HG03565 (cell line): ENCODE data around the gene SCN10A.

Source experiments
- ATAC-seq: cut with Tn5 transposase; IDR thresholded peaks from one replicate; pipeline ENCODE4 v1.9.1; 2021; ENCODE audit warnings: mild to moderate bottlenecking, moderate library complexity; ENCODE audit not compliant: unreplicated experiment

Gene SCN10A

GRCh38 chr3:38722781-38723568 lies 93.0 kb downstream of the SCN10A start:
- ATAC-seq: no peak

GRCh38 chr3:38721207-38721772 lies 94.7 kb downstream of the SCN10A start:
- no peak for ATAC-seq

GRCh38 chr3:38720465-38720864 lies 95.6 kb downstream of the SCN10A start:
- ATAC-seq: no peak

- ATAC-seq: no peak
These were observed 98.4 kb downstream of the SCN10A start for GRCh38 chr3:38717355-38718240.

GRCh38 chr3:38713121-38713520 lies 102.9 kb downstream of the SCN10A start:
- no peak for ATAC-seq

GRCh38 chr3:38711321-38711720 lies 104.7 kb downstream of the SCN10A start:
- ATAC-seq: no peak

- ATAC-seq: no peak
These were observed 108.3 kb downstream of the SCN10A start for GRCh38 chr3:38707730-38708129.

- no peak for ATAC-seq
These were observed 109.1 kb downstream of the SCN10A start for GRCh38 chr3:38706961-38707360.

- ATAC-seq: no peak
These were observed 113.8 kb downstream of the SCN10A start for GRCh38 chr3:38702231-38702630.

- ATAC-seq: no peak
These were observed 117.3 kb downstream of the SCN10A start for GRCh38 chr3:38698760-38699159.

- no peak for ATAC-seq
These were observed 118.0 kb downstream of the SCN10A start for GRCh38 chr3:38698061-38698460.

GRCh38 chr3:38696034-38696433 lies 120.0 kb downstream of the SCN10A start:
- ATAC-seq: no peak

GRCh38 chr3:38690185-38690584 lies 125.8 kb downstream of the SCN10A start:
- ATAC-seq: no peak

- ATAC-seq: no peak
These were observed 126.2 kb downstream of the SCN10A start for GRCh38 chr3:38689774-38690173.

- ATAC-seq: no peak
These were observed 126.7 kb downstream of the SCN10A start for GRCh38 chr3:38689346-38689745.

GRCh38 chr3:38687321-38687720 lies 128.7 kb downstream of the SCN10A start:
- ATAC-seq: no peak

- ATAC-seq: no peak
These were observed 131.5 kb downstream of the SCN10A start for GRCh38 chr3:38684546-38684945.

- ATAC-seq: no peak
These were observed 146.3 kb downstream of the SCN10A start for GRCh38 chr3:38669668-38670067.

- no peak for ATAC-seq
These were observed 153.5 kb downstream of the SCN10A start for GRCh38 chr3:38662544-38662943.

GRCh38 chr3:38658841-38659240 lies 157.2 kb downstream of the SCN10A start:
- ATAC-seq: no peak

GRCh38 chr3:38657369-38657768 lies 158.6 kb downstream of the SCN10A start:
- no peak for ATAC-seq
